ENCODE results near the gene LDB2. TPM values are rescaled to one million over a fixed set of nuclear protein-coding genes. Genes with fewer than 3 reads are reported as not detected.

The LDB2 gene
- total and polyA plus RNA-seq, 2 donors: 9.2 to 10.1 TPM

DNA sequence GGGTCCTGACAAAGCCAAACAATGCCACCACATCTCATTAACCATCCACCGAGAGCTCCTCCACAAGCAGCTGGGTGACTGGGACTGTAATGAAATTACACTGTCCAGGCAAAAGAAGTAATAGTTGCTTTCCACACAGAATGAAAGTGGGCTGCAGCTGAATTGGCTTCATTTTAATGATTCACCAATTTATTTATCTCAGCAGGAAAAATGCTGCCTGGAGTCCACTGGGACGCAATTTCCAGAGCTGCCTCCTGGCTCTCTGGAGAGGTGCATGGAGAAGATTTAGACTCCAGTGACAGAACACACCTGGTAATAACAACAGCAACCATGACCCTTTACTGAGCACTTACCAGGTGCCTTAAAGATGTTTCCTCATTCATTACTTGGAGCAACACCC, 226.7 kb downstream of the LDB2 start:
- Histone ChIP-seq H3K27ac (ENCODE audit: low read depth in 1 of 2, low read length in 1 of 2) (no peak overlapping the region), H3K9me3 (ENCODE audit: control insufficient read depth in 2 of 2, insufficient read depth in 1 of 2, low read length in 1 of 2) (no peaks in the 10 kb centered on the region), H3K4me1 (ENCODE audit: control insufficient read depth in 2 of 2, insufficient read depth in 2 of 2, low read length in 2 of 2) (no peaks in the 10 kb centered on the region), H3K4me3 (ENCODE audit: low read length in 2 of 2) (no peak overlapping the region), H3K36me3 (ENCODE audit: control insufficient read depth in 2 of 2, insufficient read depth in 2 of 2, low read length in 1 of 2) (no peaks in the 10 kb centered on the region), H3K27me3 (ENCODE audit: control insufficient read depth in 2 of 2, insufficient read depth in 1 of 2, low read length in 1 of 2) (no peaks in the 10 kb centered on the region)
- no peak for DNase-seq (ENCODE audit: low read depth in 6 of 9, low spot score in 9 of 9)
- WGBS: 76% methylated on average over 2 of the region's 2 CpGs

DNA sequence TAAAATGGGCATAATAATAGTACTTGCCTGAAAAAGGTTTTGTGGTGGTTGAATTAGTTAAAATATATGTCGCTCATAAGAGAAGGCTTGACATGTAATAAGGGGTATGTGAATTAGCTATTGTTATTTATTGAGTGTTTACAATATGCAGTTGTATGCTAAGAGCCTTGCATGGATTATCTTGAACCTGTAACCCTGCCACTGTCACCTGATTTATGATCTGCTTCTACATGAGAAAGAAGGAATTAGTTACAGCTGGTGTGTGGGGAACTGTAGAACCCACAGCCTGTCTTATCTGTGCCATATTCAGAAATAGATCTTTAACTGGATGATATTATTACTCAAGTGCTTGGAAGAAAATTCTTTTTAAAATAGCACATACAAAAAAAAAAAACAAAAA, 227.7 kb downstream of the LDB2 start:
- Histone ChIP-seq H3K27me3 (ENCODE audit: control insufficient read depth in 2 of 2, insufficient read depth in 1 of 2, low read length in 1 of 2) (no peaks in the 10 kb centered on the region), H3K9me3 (ENCODE audit: control insufficient read depth in 2 of 2, insufficient read depth in 1 of 2, low read length in 1 of 2) (no peaks in the 10 kb centered on the region), H3K4me1 (ENCODE audit: control insufficient read depth in 2 of 2, insufficient read depth in 2 of 2, low read length in 2 of 2) (no peaks in the 10 kb centered on the region), H3K36me3 (ENCODE audit: control insufficient read depth in 2 of 2, insufficient read depth in 2 of 2, low read length in 1 of 2) (no peaks in the 10 kb centered on the region), H3K27ac (ENCODE audit: low read depth in 1 of 2, low read length in 1 of 2) (no peak overlapping the region), H3K4me3 (ENCODE audit: low read length in 2 of 2) (no peak overlapping the region)
- WGBS: 97% methylated on average over 1 of the region's 1 CpG
- no peak for DNase-seq (ENCODE audit: low read depth in 6 of 9, low spot score in 9 of 9)

DNA sequence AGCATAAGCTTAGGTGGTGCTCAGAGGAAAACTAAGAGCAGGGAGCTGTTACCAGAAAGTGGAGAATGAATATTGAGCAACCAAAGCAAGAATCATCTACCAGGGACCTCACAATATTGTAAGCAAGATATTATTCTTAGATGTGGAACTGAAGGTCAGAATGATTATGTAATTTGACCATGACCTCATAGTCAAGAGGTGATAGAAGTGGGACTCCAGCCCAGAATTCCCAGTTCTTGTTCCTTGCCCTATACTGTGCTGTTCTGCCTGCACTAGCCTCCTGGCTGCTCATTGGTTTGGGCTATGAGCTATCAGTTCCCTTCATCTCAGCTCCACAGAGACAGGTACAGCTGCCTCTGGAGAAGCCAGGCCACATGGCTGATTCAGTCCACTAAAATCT, 229.4 kb downstream of the LDB2 start:
- Histone ChIP-seq H3K4me3 (ENCODE audit: low read length in 2 of 2) (no peak overlapping the region), H3K27me3 (ENCODE audit: control insufficient read depth in 2 of 2, insufficient read depth in 1 of 2, low read length in 1 of 2) (no peaks in the 10 kb centered on the region), H3K27ac (ENCODE audit: low read depth in 1 of 2, low read length in 1 of 2) (no peak overlapping the region), H3K4me1 (ENCODE audit: control insufficient read depth in 2 of 2, insufficient read depth in 2 of 2, low read length in 2 of 2) (no peaks in the 10 kb centered on the region), H3K9me3 (ENCODE audit: control insufficient read depth in 2 of 2, insufficient read depth in 1 of 2, low read length in 1 of 2) (no peaks in the 10 kb centered on the region), H3K36me3 (ENCODE audit: control insufficient read depth in 2 of 2, insufficient read depth in 2 of 2, low read length in 1 of 2) (no peaks in the 10 kb centered on the region)
- no peak for DNase-seq (ENCODE audit: low read depth in 6 of 9, low spot score in 9 of 9)

DNA sequence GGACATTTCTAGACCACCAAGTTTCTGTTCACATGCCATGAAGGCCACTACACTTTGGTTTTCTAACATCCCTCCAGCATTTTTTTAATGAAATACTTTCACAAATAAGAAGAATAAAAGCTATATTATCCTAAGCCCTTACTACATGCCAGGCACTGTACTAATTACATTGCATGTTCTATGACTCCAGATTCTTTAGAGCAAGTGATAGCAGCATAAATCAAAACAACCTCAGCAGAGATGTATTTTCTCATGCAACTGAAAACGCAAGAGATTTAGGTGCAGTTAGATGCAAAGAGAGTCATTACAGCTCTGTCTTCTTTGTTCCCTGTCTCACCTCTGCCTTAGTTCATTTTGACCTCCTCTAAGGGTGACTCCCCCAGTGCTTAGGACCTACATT, 230.0 kb downstream of the LDB2 start:
- WGBS: 97% methylated on average over 1 of the region's 1 CpG
- Histone ChIP-seq H3K4me1 (ENCODE audit: control insufficient read depth in 2 of 2, insufficient read depth in 2 of 2, low read length in 2 of 2) (no peaks in the 10 kb centered on the region), H3K27ac (ENCODE audit: low read depth in 1 of 2, low read length in 1 of 2) (no peak overlapping the region), H3K27me3 (ENCODE audit: control insufficient read depth in 2 of 2, insufficient read depth in 1 of 2, low read length in 1 of 2) (no peaks in the 10 kb centered on the region), H3K9me3 (ENCODE audit: control insufficient read depth in 2 of 2, insufficient read depth in 1 of 2, low read length in 1 of 2) (no peaks in the 10 kb centered on the region), H3K36me3 (ENCODE audit: control insufficient read depth in 2 of 2, insufficient read depth in 2 of 2, low read length in 1 of 2) (no peaks in the 10 kb centered on the region), H3K4me3 (ENCODE audit: low read length in 2 of 2) (no peak overlapping the region)
- no peak for DNase-seq (ENCODE audit: low read depth in 6 of 9, low spot score in 9 of 9)

DNA sequence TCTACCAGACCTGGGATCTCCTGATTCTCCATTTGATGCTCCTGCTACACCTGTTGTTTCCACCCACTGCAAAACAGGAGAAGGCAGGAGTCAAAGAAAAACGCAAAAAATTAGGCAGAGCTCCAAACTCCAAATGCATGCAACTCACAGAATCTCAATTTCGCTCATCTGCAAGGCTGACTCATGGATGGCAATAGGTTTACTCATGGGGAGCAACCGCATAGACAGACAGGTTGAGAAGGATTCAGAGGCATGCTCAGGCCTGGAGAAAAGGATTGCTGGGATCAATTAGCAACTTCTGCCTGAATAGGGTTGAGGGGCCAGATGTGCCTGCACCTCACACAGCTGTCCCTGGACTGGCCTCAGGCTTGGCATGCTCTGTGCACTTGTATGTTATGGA, 231.0 kb downstream of the LDB2 start:
- no peak for DNase-seq (ENCODE audit: low read depth in 6 of 9, low spot score in 9 of 9)
- no peaks in the 10 kb centered on the region for H3K36me3 ChIP-seq (ENCODE audit: control insufficient read depth in 2 of 2, insufficient read depth in 2 of 2, low read length in 1 of 2)
- WGBS: 91% methylated on average over 3 of the region's 3 CpGs
- H3K4me1 ChIP-seq (ENCODE audit: control insufficient read depth in 2 of 2, insufficient read depth in 2 of 2, low read length in 2 of 2): no peaks in the 10 kb centered on the region
- H3K27me3 ChIP-seq (ENCODE audit: control insufficient read depth in 2 of 2, insufficient read depth in 1 of 2, low read length in 1 of 2): no peaks in the 10 kb centered on the region
- no peaks in the 10 kb centered on the region for H3K9me3 ChIP-seq (ENCODE audit: control insufficient read depth in 2 of 2, insufficient read depth in 1 of 2, low read length in 1 of 2)
- H3K27ac ChIP-seq (ENCODE audit: low read depth in 1 of 2, low read length in 1 of 2): no peak overlapping the region
- H3K4me3 ChIP-seq (ENCODE audit: low read length in 2 of 2): no peak overlapping the region

DNA sequence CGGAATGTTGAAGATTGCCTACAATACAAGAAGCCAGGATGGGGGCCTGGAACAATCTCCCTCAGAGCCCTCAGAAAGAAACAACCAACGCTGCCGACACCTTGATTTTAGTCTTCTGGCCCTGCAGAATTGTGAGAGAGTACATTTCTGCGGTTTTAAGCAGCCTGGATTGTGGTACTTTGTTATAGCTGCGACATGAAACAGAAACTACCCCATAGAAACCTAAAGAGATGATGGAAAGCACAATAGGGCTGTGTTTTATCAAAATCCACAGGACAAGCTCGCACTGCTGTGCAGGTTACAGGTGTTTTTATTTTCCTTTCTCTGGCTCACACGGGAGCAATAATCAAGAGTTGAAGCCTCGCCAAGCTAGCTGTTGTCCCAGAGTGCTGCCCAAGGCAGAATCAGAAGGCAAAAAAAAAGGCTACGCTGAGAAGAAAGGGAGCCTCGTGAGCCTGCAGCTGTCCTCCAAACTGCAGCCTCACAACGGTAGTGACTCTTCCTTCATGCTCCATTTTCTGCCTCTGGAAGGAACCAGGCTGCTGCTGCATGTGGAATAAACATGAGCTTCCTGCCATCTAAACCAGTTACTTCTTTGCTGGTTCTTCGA, 232.4 kb downstream of the LDB2 start:
- Histone ChIP-seq H3K36me3 (ENCODE audit: control insufficient read depth in 2 of 2, insufficient read depth in 2 of 2, low read length in 1 of 2) (no peaks in the 10 kb centered on the region), H3K27ac (ENCODE audit: low read depth in 1 of 2, low read length in 1 of 2) (no peak overlapping the region), H3K4me1 (ENCODE audit: control insufficient read depth in 2 of 2, insufficient read depth in 2 of 2, low read length in 2 of 2) (no peaks in the 10 kb centered on the region), H3K4me3 (ENCODE audit: low read length in 2 of 2) (no peak overlapping the region), H3K9me3 (ENCODE audit: control insufficient read depth in 2 of 2, insufficient read depth in 1 of 2, low read length in 1 of 2) (no peaks in the 10 kb centered on the region), H3K27me3 (ENCODE audit: control insufficient read depth in 2 of 2, insufficient read depth in 1 of 2, low read length in 1 of 2) (no peaks in the 10 kb centered on the region)
- WGBS: 91% methylated on average over 12 of the region's 12 CpGs
- no peak for DNase-seq (ENCODE audit: low read depth in 6 of 9, low spot score in 9 of 9)

DNA sequence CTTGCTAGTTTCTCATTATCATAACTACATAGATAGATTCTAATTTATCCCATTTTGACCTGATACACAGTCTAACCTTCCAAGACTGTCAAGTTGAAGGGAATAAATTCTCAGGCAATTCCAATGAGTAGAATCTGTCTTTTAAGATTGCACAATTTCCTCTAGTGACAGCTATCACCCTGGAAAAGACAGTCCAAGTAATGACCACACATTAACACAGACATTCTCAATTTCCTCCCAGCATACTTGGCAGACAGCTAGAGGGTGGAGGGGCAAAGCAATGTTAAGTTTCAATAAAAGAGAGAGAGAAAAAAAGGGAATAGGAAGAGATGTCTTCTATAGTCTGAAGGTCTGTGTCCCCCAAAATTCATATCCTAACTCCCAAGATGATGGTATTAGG, 234.7 kb downstream of the LDB2 start:
- no peaks in the 10 kb centered on the region for H3K9me3 ChIP-seq (ENCODE audit: control insufficient read depth in 2 of 2, insufficient read depth in 1 of 2, low read length in 1 of 2)
- H3K36me3 ChIP-seq (ENCODE audit: control insufficient read depth in 2 of 2, insufficient read depth in 2 of 2, low read length in 1 of 2): no peaks in the 10 kb centered on the region
- H3K4me1 ChIP-seq (ENCODE audit: control insufficient read depth in 2 of 2, insufficient read depth in 2 of 2, low read length in 2 of 2): no peaks in the 10 kb centered on the region
- no peak overlapping the region for H3K27ac ChIP-seq (ENCODE audit: low read depth in 1 of 2, low read length in 1 of 2)
- H3K27me3 ChIP-seq (ENCODE audit: control insufficient read depth in 2 of 2, insufficient read depth in 1 of 2, low read length in 1 of 2): no peaks in the 10 kb centered on the region
- no peak for DNase-seq (ENCODE audit: low read depth in 6 of 9, low spot score in 9 of 9)
- H3K4me3 ChIP-seq (ENCODE audit: low read length in 2 of 2): no peak overlapping the region

DNA sequence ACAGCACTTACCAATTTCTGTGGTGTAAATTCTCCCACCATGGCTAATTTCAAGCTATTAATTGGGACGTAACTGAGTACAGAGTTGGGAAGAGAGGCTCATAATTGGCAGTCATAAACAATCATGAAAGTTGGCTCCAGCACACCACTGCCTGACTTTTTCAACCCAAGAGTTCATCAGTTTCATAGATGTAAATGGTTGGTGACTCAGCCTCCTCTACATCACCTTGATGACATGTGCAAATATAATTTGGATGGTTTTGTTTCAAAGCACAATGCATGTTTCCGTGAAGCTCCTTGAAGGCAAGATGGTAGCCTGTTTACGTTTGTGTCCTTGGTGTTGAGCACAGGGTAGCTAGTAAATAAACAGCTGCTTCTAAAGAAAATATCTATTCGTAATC, 235.1 kb downstream of the LDB2 start:
- Histone ChIP-seq H3K4me1 (ENCODE audit: control insufficient read depth in 2 of 2, insufficient read depth in 2 of 2, low read length in 2 of 2) (no peaks in the 10 kb centered on the region), H3K27me3 (ENCODE audit: control insufficient read depth in 2 of 2, insufficient read depth in 1 of 2, low read length in 1 of 2) (no peaks in the 10 kb centered on the region), H3K27ac (ENCODE audit: low read depth in 1 of 2, low read length in 1 of 2) (no peak overlapping the region), H3K9me3 (ENCODE audit: control insufficient read depth in 2 of 2, insufficient read depth in 1 of 2, low read length in 1 of 2) (no peaks in the 10 kb centered on the region), H3K4me3 (ENCODE audit: low read length in 2 of 2) (no peak overlapping the region), H3K36me3 (ENCODE audit: control insufficient read depth in 2 of 2, insufficient read depth in 2 of 2, low read length in 1 of 2) (no peaks in the 10 kb centered on the region)
- DNase-seq (ENCODE audit: low read depth in 6 of 9, low spot score in 9 of 9): no peak
- WGBS: 93% methylated on average over 4 of the region's 4 CpGs

DNA sequence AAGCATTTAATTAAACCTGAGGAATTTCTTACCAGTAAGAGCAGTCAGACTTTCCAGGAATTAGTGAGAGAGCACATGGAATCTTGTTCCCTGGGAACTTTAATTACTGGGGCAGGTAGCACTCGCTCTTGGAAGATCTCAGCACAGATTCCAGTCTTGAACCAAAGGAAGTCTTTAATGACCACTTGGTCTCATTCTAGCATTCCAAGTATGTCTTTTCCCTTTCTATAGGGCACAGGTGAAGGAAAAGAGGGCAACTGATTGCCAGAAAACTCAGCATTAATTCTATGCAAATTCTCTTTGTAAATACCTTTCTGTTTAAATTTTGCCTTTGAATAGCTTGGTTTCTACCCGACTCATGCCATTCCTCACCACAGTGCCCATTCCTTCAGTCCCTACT, 236.6 kb downstream of the LDB2 start:
- Histone ChIP-seq H3K4me3 (ENCODE audit: low read length in 2 of 2) (no peak overlapping the region), H3K4me1 (ENCODE audit: control insufficient read depth in 2 of 2, insufficient read depth in 2 of 2, low read length in 2 of 2) (no peaks in the 10 kb centered on the region), H3K27me3 (ENCODE audit: control insufficient read depth in 2 of 2, insufficient read depth in 1 of 2, low read length in 1 of 2) (no peaks in the 10 kb centered on the region), H3K27ac (ENCODE audit: low read depth in 1 of 2, low read length in 1 of 2) (no peak overlapping the region), H3K36me3 (ENCODE audit: control insufficient read depth in 2 of 2, insufficient read depth in 2 of 2, low read length in 1 of 2) (no peaks in the 10 kb centered on the region), H3K9me3 (ENCODE audit: control insufficient read depth in 2 of 2, insufficient read depth in 1 of 2, low read length in 1 of 2) (no peaks in the 10 kb centered on the region)
- no peak for DNase-seq (ENCODE audit: low read depth in 6 of 9, low spot score in 9 of 9)
- 91% methylated on average over 2 of the region's 2 CpGs for WGBS

DNA sequence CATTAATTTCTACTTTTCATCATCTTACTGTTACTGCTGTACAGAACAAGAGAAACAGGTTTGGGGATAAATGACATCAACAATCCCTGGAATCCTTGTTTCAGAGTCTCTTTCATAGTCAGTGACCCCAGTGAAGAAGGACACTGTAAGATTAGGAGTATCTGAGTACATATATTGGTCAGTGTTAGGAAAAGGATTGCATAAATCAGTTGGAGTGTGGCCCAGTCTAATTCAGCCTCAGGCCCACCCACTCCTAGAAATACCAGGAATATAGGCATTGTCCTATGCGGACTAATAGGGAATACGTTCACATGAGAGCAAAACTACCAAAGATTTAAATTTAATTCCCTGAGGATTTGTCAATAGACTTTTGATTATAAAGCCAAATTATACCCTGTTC, 237.8 kb downstream of the LDB2 start:
- no peaks in the 10 kb centered on the region for H3K9me3 ChIP-seq (ENCODE audit: control insufficient read depth in 2 of 2, insufficient read depth in 1 of 2, low read length in 1 of 2)
- no peaks in the 10 kb centered on the region for H3K27me3 ChIP-seq (ENCODE audit: control insufficient read depth in 2 of 2, insufficient read depth in 1 of 2, low read length in 1 of 2)
- WGBS: 98% methylated on average over 2 of the region's 2 CpGs
- no peak overlapping the region for H3K4me3 ChIP-seq (ENCODE audit: low read length in 2 of 2)
- no peaks in the 10 kb centered on the region for H3K36me3 ChIP-seq (ENCODE audit: control insufficient read depth in 2 of 2, insufficient read depth in 2 of 2, low read length in 1 of 2)
- H3K27ac ChIP-seq (ENCODE audit: low read depth in 1 of 2, low read length in 1 of 2): no peak overlapping the region
- DNase-seq (ENCODE audit: low read depth in 6 of 9, low spot score in 9 of 9): no peak
- H3K4me1 ChIP-seq (ENCODE audit: control insufficient read depth in 2 of 2, insufficient read depth in 2 of 2, low read length in 2 of 2): no peaks in the 10 kb centered on the region
